Peyer's patch (tissue), 4 donors: ENCODE results near the gene KIF26B.

Source experiments
- POLR2A ChIP-seq, 2 donors: fragments of 450-650 bp; IDR thresholded peaks; one replicate each; pipeline ENCODE4 v1.5.1; 2017; ENCODE audit warnings: antibody characterized with exemption in 2 of 2, mild to moderate bottlenecking in 2 of 2, moderate library complexity in 2 of 2
- TF ChIP-seq, protein P1 (sequence below), 6 experiments: fragments of 450-650 bp in 4 of 6; fragments of 200-600 bp in 2 of 6; sonication (generic) in 1 of 6; IDR thresholded peaks; one replicate each; pipeline ENCODE4 v1.5.1; 2017 to 2019; ENCODE audit warnings: antibody characterized with exemption in 6 of 6, mild to moderate bottlenecking in 3 of 6, moderate library complexity in 1 of 6

GRCh38 chr1:245272676-245273075, 117.9 kb downstream of the KIF26B start:
- TF ChIP-seq, protein P1, sequence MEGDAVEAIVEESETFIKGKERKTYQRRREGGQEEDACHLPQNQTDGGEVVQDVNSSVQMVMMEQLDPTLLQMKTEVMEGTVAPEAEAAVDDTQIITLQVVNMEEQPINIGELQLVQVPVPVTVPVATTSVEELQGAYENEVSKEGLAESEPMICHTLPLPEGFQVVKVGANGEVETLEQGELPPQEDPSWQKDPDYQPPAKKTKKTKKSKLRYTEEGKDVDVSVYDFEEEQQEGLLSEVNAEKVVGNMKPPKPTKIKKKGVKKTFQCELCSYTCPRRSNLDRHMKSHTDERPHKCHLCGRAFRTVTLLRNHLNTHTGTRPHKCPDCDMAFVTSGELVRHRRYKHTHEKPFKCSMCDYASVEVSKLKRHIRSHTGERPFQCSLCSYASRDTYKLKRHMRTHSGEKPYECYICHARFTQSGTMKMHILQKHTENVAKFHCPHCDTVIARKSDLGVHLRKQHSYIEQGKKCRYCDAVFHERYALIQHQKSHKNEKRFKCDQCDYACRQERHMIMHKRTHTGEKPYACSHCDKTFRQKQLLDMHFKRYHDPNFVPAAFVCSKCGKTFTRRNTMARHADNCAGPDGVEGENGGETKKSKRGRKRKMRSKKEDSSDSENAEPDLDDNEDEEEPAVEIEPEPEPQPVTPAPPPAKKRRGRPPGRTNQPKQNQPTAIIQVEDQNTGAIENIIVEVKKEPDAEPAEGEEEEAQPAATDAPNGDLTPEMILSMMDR (IDR thresholded peaks at IDR 0.05): no peak
- TF ChIP-seq POLR2A (IDR thresholded peaks at IDR 0.05): no peak
